COR-L47 (cell line): ENCODE results near the gene KRTAP4-5.
"Not testable (repeated sequence)": the region's sequence is repeated elsewhere in the genome, so short reads cannot be mapped to it uniquely, and the experiment has no call there.

Experiments used
- DNase-seq: peaks from one replicate; lab custom pipeline; 2025; lab: John Stamatoyannopoulos, UW

KRTAP4-5 gene

DNA sequence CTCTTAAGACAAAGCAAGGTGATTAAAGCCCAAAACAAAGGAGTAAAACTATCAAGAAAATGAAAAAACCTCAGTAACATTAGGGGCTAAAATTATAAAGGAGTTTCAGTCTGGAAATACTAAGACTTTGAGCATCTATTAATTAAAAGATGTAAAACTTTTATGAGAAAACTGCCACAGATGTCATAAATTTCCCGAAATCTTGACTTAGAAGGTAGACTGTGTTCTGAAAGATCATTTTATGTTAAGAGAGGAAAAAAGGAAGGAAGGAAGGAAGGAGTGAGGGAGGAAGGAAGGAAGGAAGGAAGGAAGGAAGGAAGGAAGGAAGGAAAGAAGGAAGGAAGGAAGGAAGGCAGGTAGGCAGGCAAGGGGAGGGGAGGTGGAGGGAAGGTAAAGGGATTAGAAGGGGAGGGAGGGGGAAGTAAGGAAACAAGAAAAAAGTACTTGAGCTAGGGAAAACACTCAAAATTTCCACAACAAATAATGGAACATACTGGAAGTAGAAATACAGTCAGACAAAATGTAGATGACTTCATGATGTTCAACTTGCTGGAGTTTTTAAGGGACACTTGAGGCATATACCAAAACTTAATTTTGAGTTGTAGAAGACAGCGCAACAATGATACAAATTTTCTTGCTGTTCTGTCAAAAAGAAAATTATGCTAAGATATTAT is 2.0 kb downstream of the KRTAP4-5 start:
- no peak for DNase-seq

DNA sequence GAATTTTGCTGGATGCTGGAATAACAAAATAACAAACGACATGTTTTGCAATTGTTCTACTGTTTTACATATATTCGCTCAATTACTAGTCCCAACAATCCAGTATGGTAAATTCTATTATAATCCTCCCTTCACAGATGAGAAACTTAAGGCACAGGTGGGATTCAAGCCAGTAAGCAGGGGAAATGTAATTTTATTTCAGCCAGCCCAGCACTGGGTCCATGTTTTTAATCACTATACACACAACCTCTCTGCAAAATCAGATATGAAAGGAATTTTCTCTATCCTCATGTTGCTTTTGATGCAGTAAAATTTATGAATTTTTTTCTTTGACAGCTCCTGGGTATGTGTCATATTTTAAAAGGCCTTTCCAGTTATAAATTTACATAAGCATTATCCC is 4.4 kb downstream of the KRTAP4-5 start:
- no peak for DNase-seq

DNA sequence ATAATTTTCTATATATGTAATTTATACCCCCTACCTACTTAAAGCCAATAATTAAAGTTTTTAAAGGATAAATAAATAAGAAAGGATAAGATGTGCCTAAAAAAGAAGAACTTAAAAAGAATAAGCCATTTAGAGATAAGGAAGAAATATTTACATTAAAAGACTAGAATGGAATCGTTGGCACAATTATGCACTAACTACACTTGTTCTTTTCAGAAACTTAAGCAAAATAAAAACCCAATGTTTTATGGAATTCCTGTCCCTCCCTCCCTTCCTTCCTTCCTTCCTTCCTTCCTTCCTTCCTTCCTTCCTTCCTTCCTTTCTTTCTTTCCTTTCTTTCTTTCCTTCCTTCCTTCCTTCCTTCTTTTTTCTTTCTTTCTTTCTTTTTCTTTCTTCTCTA is 4.8 kb downstream of the KRTAP4-5 start:
- DNase-seq: no peak

DNA sequence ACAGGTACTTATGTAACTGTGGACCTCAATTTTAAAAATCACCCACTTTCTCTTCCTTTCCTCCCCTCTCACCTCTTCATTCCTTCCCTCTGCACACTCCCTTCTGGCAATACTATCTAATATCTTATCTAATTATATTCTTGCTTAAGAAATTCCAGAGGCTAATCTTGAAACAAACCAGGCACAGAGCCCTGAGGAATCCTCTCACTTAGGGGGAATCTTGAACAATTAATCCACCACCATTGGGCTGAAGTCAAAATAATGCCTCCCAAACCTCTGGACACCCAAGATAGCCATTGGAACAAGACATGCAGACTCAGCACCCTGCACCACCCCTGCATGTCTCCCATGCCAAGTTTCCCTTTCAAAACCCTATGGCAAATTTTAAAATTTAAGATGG is 8.3 kb downstream of the KRTAP4-5 start:
- no peak for DNase-seq

DNA sequence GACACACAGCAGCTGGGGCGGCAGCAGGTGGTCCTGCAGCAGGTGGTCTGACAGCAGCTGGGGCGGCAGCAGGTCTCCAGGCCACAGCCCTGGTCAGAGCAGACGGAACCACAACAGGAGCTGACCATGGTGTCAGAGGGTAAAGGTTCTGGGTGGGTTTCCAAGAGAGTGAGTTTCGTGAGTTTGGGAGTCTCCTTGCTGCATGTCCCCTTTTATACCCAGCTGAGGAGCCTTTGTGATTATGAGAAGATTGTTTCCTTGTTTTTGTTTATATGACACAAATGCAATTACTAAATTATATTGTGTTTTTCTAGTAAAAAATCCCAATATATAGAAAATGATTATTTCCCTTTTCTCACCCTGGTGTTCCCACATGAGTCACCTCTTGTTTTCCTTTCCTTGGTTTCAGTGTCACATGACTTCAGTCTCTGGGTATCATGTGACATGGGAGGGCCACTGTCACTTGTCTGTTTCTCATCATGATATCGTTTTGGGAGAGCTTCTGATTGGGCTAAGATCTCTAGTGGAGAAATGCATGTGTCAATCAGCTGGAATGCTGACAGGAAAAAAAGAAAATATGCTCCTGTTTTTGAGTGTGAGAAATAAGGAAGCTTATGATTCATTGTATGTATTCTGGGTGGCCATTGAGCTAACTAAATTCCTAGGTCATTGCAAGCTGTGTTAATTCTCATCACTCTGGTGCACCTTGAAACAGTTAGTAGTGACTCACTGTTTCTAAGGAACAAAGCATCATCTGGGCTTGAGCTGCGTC is 9.1 kb downstream of the KRTAP4-5 start, which contains the start of gene KRTAP4-6:
TSS of gene KRTAP4-6 (minus strand) at position 185 of the 772 bp plus-strand sequence. CDS start at position 128, 57 bp downstream.
- no peak for DNase-seq

DNA sequence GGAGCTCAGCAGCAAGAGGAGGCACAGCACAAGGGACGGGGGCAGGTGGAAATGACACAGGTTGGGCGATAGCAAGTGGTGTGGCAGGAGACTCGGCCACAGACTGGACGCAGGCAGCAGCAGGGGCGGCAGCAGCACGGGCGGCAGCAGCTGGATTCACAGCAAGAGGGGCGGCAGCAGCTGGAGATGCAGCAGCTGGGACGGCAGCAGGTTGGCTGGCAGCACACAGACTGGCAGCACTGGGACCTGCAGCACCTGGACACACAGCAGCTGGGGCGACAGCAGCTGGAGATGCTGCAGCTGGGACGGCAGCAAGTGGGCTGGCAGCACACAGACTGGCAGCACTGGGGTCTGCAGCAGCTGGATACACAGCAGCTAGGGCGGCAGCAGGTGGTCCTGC is 9.8 kb downstream of the KRTAP4-5 start:
- DNase-seq: not testable (repeated sequence)

DNA sequence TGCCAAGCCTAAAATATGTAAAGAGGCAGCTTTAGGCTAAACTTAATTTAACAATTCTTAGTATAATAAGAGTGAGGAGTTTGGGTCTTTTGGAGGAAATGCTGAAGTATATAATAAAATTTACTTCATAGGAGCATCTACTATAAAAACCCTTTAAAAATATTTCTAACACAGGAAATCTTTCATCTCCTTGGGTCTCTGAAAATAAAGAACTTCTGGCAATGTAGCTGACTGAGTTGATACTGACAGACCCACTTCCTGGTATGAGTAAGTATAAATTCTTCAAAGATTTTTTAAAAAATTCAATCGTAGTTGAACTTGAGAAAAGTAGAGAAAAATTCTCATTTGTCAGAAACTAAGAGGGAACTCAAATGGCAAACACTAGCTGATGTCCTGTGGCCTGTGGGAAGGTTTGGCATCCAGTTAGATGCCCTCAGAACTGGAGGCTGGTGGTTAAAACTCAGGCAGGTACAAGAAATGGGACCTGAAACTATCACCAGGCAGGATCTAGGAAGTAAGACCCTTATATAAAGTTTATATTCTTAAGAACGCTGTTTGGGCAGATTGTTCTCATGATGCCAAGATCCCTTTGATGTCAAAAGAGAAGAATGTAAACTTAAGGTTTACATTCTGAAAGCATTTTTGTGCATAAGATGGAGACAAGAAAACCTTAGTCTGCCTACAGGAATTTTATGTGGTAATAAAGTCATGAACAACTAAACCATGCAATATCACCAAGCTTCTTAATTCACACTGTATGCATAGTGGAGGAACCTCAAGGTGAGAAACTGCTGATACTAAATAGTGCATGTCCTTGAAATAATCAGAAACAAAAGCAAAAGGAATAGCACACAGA is 15.5 kb downstream of the KRTAP4-5 start:
- no peak for DNase-seq

DNA sequence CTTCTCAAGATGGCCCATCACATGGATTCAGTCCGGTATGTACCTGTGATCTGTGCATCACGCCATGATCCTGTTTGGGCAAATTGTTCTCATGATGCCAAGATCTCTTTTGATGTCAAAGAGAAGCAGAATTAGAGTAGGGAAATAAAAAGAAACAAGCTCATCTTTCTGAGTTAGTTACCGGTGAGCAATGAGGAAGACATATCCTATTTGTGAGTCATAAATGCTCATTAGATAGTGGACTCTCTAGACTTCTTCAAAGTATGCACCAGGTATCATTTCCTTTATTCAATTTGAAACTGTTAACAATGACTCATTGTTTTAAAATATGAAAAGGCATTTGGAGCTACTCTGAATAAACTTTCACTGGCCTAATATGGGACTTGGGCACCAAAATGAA is 17.6 kb downstream of the KRTAP4-5 start:
- DNase-seq: no peak

DNA sequence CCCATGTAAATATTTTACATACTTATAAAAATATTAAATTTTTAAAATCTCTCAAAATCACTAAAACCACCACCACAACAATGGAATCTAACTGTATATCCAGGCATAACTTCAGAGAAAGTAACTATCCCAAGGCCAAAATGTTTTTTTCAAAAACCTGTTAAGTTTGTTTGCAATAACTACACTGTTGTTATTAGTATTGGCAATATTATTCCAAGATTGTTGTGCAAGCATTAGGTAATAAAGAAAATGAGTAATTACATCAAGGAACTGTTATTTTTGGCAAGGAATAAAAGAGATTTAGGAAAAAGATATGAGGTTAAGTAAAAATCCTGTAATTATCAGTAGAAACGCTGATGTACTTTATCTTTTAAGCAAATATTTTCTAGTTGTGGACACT is 22.3 kb downstream of the KRTAP4-5 start:
- no peak for DNase-seq

DNA sequence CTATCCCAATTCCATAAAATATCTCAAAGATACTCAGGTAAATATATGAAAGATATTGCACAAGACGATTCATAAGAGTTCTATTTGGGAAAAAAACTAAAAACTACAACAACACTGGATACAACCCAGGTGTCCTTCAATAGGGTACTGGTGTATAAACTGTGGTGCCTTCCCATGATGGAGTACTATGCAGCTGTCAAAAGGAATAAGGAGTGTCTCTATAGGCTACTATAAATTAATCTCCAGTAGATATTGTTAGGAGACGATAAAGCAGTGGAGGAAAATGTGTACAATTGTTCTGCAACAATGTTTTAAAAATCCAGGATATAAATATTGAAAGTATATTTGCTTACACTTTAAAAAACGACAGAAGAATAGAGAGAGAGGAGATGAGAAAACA is 23.2 kb downstream of the KRTAP4-5 start:
- no peak for DNase-seq

DNA sequence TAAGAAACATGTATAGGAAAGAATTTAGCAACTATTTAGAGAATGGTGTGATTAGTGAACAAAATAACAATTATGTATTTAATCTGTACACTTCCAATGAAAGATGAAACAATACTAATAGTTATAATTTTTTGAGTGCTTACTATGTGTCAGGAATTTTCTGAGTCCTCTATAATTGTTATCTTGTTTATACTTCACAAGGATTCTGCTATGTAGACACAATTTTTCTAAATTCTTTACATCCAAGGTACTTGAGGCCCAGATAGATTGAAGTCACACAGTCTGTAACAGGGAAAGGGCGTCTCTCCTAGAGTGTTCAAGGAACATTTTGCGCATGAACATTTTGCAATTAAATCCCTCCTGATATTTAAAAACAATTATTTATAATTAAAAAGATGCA is 24.6 kb downstream of the KRTAP4-5 start:
- no peak for DNase-seq

DNA sequence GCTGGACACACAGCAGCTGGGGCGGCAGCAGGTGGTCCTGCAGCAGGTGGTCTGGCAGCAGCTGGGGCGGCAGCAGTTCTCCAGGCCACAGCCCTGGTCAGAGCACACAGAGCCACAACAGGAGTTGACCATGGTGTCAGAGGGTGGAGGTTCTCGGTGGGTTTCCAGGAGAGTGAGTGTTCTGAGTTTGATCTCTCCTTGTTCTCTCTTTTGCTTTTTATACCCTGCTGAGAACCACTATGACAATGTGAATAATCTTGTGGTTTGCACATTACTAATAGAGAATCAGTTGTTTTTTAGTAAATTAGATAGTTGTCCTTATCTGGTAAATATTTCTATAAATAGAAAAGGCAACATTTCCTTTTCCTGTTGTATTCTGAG is 25.6 kb downstream of the KRTAP4-5 start, which contains the start of gene KRTAP4-12:
TSS of gene KRTAP4-12 (minus strand) at position 192 of the 381 bp plus-strand sequence. CDS start at position 132, 60 bp downstream.
- DNase-seq: not testable (repeated sequence)

DNA sequence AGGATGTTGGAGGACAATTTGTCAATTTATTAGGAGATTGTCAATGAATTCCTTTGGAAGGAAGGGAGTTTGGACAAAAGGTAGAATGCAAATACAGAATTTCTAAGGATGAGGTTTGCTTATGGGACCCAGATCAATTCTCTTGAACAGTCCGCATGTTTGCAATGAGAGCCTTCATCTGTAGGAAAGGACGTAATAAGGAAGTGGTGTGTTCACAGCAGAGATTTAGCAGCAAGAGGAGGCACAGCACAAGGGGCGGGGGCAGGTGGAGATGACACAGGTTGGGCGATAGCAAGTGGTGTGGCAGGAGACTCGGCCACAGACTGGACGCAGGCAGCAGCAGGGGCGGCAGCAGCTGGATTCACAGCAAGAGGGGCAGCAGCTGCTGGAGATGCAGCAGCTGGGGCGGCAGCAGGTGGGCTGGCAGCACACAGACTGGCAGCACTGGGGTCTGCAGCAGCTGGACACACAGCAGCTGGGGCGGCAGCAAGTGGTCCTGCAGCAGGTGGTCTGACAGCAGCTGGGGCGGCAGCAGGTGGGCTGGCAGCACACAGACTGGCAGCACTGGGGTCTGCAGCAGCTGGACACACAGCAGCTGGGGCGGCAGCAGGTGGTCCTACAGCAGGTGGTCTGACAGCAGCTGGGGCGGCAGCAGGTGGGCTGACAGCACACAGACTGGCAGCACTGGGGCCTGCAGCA is 26.2 kb downstream of the KRTAP4-5 start:
- not testable (repeated sequence) for DNase-seq

DNA sequence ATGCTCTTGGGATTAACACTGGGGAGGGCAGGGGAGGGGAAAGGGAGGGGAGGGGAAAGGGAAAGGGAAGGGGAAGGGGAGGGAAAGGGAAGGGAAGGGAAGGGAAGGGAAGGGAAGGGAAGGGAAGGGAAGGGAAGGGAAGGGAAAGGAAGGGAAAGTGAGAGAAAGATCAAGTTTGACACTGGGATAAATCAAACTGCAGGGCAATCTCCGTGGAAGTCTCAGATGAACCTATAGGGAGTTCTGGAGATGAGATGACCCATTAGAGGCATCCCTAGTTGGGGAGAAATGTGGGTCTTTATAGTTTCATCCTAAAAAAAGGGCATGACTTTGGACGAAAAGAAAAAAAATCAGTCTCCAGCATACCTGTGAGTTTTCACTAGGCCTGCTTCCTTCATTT is 27.9 kb downstream of the KRTAP4-5 start:
- DNase-seq: no peak

DNA sequence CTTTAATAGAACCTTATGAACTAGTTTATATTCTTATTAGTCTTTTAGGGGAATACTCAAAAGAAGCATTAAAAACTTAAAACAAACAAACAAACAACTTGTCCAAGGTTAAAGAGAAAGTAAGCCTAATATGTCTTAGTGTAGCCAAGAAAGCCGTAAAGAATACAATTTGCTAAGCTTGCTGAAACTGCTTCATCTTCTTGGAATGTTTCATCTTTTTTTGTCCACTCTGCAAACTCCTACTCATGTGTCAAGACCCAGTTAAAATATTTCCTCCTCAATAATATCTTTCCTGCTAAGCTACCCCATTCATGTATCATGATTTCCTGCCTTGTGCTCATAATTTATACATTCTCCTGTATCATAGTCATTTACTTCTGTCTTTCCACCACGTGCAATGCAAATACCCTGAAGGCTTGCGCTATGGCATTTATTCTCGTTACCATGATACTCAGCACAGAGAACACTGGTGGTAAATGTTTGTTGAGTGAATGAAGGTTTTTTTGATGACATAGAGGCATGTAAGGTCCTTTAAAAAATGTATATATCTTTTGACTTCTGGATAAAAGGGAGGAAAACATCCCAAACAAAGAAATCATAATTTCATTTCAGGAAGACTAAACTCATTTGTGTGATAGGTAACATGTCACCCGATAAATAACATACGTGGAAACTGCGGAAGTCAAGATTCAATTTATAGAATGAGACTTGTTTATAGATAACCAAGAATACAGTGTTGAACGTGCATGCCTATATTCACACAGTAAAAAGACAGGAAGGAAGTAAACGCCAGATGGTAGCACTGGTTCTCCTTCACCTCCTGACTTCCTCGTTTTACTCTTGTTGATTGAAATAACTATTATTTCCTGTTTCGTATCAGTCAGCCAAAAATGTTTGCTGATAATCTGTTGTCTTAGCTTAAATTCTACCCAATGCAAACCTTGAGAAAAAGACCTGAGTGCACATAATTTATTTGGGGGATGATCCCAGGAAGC is 29.6 kb downstream of the KRTAP4-5 start:
- not testable (repeated sequence) for DNase-seq

DNA sequence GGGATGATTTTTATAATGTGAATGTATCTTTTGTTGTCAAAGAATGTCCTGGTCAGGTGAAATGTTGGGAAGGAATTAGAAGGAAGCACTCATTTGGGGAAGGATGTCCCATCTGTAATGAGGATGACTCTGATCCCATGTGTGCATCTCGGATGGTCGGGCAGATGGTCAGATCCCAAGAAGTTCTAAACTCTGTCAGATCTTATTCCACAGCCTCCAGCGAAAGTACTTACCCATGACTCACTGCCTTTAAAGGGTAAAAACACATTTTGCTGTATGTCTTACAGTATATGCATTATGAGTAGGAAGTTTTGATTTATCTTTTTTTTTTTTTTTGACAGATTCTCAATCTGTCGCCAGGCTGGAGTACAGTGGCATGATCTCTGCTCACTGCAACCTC is 30.9 kb downstream of the KRTAP4-5 start:
- no peak for DNase-seq

DNA sequence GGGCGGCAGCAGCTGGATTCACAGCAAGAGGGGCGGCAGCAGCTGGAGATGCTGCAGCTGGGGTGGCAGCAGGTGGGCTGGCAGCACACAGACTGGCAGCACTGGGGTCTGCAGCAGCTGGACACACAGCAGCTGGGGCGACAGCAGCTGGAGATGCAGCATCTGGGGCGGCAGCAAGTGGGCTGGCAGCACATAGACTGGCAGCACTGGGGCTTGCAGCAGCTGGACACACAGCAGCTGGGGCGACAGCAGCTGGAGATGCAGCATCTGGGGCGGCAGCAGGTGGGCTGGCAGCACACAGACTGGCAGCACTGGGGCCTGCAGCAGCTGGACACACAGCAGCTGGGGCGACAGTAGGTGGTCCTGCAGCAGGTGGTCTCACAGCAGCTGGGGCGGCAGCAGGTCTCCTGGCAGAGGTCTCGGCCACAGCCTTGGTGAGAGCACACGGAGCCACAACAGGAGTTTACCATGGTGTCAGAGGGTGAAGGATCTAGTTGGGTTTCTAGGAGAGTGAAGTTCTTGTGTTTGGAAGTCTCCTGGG is 31.7 kb downstream of the KRTAP4-5 start, which contains the start of gene KRTAP4-11:
TSS of gene KRTAP4-11 (minus strand) at position 528 of the 541 bp plus-strand sequence. CDS start at position 470, 58 bp downstream.
- DNase-seq: not testable (repeated sequence)

DNA sequence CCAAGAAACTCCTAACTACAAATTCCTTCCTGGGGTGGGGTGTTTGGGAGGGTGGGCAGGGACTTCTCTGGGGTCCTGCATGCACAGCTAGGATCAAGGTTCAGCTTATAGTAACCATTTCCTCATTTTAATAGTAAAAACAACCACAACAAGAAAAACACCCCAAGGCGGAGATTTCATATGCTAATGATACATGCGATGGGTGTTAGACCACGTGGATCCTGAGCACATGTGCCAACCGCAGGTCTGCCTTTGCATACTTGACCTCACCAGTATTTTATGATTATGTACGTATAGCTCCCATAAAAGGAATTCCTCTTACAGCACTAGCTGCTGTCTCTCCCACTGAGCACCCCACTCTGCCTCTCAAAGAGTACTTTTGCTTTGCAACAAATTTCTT is 33.3 kb downstream of the KRTAP4-5 start:
- DNase-seq: no peak

DNA sequence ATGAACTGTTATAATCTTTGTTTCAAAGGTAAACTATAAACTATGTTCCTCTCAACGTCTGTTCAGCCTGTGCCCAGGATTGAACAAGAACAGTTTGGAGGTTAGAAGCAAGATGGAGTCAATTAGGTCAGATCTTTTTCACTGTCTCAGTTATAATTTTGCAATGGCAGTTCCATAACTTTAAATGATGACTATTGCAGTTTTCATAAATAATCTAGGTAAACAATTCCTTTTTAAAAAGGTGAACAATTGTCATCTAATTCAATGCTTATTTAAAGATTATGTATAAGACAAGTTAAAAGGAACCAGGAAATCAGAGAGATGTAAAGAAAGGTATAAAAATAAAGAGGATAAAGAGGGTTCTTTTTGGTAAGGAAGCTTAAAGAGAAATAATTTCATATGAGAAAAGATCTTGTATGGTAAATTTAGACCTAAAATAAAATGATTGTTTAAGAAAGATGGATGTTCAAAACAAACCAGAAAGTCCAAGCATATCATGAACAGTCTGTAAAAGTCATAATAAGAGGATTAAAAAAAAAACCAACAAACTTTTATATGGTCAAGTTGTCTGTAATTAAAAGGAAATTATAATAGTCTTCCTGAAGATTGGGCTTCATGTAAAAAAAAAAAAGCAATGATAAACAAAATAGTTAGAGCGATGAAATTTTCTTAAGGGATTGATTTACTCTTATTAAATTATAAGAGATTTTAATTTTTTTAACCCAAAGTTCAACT is 38.3 kb downstream of the KRTAP4-5 start:
- DNase-seq: no peak
